ENCODE data around the gene SLC25A25.

DNA sequence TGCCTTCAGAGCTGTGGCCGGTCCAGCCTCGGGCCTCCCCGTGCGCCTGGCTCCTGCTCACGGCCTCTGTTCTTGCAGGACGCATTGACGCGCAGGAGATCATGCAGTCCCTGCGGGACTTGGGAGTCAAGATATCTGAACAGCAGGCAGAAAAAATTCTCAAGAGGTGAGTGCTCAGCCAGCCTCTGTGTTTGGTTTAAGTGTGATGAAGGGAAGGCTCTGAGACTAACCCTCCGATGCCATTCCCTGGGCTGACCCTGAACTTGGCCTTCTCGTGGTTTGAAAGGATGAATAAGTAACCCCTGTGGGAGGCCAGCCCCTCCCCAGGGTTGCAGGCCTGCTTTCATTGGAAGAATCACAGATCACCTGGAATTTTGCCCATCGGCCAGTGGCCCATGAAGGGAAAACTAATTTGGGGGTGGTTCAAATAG lies 33.2 kb downstream of the SLC25A25 start:
- no peak for TF ChIP-seq BHLHE40 (IDR thresholded peaks at IDR 0.05; ENCODE audit: borderline replicate concordance in 1 of 2, low read depth in 2 of 2, low read length in 1 of 2)
- no peak for TF ChIP-seq SMARCA5 (IDR thresholded peaks at IDR 0.05)
- TF ChIP-seq POLR2AphosphoS5 (IDR thresholded peaks at IDR 0.05; ENCODE audit: low read length): no peak
- TF ChIP-seq, protein P1, sequence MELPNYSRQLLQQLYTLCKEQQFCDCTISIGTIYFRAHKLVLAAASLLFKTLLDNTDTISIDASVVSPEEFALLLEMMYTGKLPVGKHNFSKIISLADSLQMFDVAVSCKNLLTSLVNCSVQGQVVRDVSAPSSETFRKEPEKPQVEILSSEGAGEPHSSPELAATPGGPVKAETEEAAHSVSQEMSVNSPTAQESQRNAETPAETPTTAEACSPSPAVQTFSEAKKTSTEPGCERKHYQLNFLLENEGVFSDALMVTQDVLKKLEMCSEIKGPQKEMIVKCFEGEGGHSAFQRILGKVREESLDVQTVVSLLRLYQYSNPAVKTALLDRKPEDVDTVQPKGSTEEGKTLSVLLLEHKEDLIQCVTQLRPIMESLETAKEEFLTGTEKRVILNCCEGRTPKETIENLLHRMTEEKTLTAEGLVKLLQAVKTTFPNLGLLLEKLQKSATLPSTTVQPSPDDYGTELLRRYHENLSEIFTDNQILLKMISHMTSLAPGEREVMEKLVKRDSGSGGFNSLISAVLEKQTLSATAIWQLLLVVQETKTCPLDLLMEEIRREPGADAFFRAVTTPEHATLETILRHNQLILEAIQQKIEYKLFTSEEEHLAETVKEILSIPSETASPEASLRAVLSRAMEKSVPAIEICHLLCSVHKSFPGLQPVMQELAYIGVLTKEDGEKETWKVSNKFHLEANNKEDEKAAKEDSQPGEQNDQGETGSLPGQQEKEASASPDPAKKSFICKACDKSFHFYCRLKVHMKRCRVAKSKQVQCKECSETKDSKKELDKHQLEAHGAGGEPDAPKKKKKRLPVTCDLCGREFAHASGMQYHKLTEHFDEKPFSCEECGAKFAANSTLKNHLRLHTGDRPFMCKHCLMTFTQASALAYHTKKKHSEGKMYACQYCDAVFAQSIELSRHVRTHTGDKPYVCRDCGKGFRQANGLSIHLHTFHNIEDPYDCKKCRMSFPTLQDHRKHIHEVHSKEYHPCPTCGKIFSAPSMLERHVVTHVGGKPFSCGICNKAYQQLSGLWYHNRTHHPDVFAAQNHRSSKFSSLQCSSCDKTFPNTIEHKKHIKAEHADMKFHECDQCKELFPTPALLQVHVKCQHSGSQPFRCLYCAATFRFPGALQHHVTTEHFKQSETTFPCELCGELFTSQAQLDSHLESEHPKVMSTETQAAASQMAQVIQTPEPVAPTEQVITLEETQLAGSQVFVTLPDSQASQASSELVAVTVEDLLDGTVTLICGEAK (IDR thresholded peaks at IDR 0.05; ENCODE audit: borderline replicate concordance): no peak
- TF ChIP-seq, protein P2, sequence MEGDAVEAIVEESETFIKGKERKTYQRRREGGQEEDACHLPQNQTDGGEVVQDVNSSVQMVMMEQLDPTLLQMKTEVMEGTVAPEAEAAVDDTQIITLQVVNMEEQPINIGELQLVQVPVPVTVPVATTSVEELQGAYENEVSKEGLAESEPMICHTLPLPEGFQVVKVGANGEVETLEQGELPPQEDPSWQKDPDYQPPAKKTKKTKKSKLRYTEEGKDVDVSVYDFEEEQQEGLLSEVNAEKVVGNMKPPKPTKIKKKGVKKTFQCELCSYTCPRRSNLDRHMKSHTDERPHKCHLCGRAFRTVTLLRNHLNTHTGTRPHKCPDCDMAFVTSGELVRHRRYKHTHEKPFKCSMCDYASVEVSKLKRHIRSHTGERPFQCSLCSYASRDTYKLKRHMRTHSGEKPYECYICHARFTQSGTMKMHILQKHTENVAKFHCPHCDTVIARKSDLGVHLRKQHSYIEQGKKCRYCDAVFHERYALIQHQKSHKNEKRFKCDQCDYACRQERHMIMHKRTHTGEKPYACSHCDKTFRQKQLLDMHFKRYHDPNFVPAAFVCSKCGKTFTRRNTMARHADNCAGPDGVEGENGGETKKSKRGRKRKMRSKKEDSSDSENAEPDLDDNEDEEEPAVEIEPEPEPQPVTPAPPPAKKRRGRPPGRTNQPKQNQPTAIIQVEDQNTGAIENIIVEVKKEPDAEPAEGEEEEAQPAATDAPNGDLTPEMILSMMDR (IDR thresholded peaks at IDR 0.05 in 2 of 3, conservative IDR thresholded peaks at IDR 0.05 in 1 of 3; ENCODE audit: control insufficient read depth in 2 of 3, extremely low read depth in 1 of 3, insufficient read depth in 1 of 3, low read depth in 3 of 3, low read length in 3 of 3): no peak
- TF ChIP-seq SP1 (IDR thresholded peaks at IDR 0.05; ENCODE audit: low read depth, low read length): no peak
- TF ChIP-seq, protein P3, sequence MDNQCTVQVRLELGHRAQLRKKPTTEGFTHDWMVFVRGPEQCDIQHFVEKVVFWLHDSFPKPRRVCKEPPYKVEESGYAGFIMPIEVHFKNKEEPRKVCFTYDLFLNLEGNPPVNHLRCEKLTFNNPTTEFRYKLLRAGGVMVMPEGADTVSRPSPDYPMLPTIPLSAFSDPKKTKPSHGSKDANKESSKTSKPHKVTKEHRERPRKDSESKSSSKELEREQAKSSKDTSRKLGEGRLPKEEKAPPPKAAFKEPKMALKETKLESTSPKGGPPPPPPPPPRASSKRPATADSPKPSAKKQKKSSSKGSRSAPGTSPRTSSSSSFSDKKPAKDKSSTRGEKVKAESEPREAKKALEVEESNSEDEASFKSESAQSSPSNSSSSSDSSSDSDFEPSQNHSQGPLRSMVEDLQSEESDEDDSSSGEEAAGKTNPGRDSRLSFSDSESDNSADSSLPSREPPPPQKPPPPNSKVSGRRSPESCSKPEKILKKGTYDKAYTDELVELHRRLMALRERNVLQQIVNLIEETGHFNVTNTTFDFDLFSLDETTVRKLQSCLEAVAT (IDR thresholded peaks at IDR 0.05): no peak

All from GM12878 (cell line).